NOMO-1 treated with dmso at 0.1 percent for 144 hours (cell line): ENCODE measurements around the gene FGF14.

Source experiments
- DNase-seq: peaks from one replicate; lab custom pipeline; 2025; ENCODE audit not compliant: unreplicated experiment; lab: John Stamatoyannopoulos, UW

The FGF14 gene

DNA sequence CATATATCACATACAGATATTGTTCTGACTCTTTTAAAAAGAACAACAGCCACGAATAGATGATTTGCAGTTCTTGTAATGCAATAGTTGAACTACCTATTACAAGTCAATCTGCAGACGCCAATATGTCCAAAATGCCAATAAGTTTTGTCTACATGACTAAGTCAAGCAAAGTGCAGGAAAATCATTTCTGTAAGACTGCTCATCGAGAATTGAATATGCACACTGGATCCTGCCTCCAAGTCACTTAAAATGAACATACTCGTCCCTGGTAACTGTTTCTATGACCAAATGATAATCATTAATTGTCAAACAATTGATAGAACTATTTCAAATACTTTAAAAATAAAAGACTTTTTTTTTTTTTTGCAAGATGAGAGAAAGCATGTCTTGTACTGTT is 573.7 kb downstream of the FGF14 start:
- DNase-seq, result no peak

DNA sequence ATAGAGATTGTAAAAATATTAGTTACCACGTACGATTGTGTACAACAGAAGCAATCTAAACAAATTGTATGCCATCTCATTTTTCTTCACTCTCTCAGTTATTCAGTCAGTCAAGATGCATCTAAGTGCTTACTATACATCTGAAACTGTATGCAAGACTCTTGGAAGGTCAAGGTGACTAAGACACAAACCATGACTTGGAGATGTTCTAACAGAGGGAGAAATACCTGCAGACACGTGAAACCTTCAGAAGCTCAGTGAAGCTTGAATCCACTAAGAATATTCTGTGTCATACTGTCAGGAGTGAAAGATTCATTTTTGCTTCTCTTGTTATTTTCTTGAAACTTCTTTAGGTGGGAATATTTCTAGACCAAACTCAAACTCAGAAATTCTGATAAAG is 584.0 kb downstream of the FGF14 start:
- no peak for DNase-seq

DNA sequence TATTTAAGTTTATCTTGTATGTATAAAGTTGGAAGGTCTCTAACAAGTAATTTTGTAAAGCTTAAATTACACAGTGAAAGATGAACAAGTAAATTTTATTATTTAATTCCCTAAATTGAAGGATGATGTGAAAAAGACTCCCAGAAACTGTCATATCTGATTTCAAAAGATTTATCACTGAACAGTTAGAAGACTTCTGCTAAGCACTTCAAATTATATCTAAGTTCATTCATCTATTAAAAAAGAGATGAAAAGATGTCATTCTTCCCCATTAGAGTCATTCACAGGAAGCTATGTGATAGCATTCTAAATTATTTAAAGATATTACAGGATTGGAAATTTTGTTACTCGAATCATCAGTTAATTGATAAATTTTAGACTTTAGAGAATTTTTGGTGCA is 590.0 kb downstream of the FGF14 start:
- DNase-seq, result no peak

DNA sequence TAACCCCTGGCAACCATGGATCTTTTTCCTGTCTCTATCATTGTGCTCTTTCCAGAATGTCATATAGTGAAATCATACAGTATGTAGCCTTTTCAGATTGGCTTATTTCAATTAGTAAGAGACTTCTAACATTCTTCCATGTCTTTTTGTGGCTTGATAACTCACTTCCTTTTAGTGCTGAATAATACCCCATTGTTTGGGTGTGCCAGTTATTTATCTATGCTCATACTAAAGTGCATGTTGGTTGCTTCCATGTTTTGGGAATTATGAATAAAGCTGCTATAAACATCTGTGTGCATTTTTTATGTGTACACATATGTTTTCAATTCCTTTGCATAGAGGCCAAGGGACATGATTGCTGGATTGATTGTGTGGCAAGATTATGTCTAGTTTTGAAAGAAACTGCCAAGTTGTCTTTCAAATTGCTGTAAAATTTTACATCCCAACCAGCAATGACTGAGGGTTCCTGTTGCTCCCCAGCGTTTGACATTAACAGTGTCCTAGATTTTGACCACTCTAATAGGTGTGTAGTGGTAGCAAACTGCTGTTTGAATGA is 590.5 kb downstream of the FGF14 start:
- no peak for DNase-seq

DNA sequence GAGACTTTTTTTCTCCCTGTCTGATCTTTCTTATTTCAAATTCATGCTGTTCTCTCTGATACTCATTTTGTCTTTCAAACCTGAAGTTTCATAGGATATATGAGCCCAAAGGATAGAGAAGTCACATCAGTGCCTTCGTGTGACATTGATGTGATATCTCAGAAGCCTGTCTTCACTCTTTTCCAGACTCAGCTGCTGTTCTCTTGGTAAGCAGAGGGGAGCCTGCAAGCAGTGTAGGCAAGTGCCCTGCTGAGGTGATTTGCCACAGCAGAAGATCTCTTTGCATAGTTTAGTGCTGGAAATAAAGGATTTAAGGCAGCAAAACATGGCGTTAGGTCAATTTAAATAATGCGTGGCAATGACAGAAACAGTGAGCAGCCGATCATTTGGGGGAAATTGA is 602.7 kb downstream of the FGF14 start:
- no peak for DNase-seq

DNA sequence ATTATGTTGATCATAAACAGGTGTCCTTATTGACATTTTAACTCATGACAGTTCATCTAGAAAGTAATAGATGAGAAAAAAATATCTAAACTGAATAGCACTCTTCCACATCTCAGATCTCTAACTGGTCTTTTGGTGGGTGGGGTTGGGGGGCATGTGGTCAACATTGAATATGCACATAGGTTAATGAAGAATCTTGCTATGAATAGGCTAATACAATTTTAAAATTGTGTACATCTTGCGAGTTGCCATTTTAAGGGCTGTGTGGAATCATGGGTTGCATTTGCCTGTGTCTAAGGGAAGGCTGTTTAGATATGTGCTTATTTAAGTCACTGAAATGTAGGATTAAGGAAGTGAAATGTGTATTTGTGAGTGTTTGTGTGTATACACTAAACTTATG is 603.4 kb downstream of the FGF14 start:
- DNase-seq, result no peak

DNA sequence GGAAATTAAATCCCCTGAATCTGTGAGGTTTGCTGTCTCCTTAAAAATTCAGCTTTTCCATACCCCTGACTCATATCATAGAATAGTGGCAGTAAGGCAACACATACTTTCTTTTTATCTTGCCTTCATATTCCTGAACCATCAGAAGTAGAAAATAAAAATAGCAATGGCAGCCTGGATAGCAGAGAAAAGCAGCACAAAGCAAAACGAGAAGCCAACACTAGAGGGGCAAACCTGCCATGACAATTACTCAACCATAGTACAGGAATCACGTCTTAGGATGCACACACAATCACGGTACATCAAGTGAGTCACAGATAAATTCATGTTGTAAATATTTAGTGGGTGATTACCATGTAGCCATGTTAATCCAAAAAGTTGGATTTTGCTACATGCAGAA is 606.4 kb downstream of the FGF14 start:
- DNase-seq, result no peak

DNA sequence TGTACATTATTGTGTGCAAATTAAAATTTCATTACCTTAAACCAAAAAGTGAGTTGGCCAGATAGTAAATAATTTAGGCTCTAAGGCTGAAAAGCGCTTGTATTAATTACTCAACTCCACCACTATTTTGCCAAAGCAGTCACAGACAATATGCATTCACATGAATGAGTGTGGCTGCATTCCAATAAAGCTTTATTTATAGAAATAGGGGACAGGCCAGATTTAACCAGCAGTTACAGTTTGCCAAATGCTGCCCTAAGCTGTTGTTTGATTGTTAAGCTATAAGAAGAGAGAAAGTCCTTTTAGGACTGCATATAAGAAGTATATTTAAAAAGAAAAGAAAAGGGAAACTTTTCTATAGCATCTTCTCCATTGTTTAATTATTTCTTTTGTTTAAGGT is 606.8 kb downstream of the FGF14 start:
- DNase-seq, result no peak

DNA sequence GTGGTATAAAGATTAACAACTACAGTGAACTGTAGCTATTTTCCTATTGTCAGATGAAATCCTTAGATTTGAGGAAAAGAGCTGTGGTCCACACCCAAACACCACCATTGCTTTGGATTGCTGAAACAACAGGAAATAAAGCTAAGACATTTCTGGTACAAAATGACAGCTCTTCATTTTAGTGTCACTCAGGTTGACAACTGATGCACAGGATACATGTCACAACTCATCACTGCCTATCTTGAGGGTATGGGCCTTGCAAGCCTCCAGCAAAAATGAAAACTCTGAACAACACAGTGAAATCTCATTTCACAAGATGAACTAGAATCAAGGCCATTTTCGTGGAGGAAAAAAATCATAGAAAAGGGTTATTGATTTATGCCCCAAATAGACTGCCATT is 609.7 kb downstream of the FGF14 start:
- no peak for DNase-seq

DNA sequence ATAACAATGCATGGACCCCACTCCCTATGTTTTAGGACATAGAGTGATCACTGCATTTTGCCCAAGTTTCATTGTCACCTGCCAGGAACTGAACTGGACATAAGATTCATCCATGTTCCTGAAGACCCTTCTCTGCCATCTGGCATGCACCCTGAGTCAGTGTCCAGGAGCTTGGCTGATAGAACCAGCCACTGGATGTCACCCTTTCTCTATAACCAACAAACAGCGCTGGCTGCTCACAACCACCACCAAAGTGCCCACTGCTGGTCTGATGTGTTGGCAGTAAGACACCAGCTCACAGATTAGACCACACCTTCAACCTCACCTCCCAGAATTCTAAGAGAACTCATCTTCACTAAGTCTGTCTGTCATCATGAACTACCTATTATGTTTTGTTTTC is 616.0 kb downstream of the FGF14 start:
- DNase-seq, result no peak

DNA sequence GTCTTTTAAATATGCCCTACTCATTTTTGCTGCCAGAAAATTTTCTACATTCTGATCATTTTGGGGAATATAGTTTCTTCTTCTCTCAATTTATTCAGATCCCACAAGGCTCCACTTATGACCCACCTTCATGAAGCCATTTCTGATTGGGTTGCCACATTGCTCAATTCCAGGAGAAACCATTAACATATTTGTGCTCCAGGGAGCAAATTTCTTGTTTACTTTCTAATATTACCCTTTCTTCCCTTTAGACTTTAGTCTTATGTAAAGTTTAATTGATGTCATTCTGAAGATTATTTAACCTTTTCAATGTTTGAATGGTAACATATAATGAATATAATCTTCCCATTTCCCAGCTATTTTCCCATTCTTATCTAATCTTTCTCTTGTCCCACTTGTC is 617.5 kb downstream of the FGF14 start:
- DNase-seq, result no peak

DNA sequence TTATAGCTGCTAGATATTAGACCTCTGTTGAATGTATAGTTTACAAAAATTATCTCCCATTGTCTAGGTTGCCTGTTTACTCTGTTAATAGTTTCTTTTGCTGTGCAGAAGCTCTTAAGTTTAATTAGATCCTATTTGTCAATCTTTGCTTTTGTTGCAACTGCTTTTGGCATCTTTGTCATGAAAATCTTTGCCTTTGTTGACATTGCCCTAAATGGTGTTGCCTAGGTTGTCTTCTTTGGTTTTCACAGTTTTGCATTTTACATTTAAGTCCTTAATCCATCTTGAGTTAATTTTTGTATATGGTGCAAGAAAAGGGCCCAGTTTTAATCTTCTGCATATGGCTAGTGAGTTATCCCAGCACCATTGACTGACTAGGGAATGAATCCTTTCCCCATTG is 618.3 kb downstream of the FGF14 start:
- DNase-seq, result no peak

DNA sequence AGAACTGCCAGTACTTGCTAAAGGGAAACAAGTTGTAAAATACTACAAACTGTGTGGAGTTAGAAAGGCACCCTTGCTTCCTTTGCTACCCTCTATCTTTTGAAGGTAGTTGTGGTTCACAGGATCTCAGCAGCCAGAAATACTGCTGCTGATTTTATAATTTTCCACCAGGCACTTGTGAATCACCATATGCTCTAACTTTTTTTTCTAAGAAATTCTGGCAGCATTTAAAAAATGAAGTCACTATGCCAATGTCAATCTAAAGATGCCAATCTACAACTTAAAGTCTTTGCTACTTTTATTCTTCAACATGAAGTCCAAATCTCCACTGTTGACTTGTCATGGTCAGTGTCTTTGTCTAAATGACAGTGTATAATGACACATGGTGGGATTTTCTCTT is 621.6 kb downstream of the FGF14 start:
- no peak for DNase-seq

DNA sequence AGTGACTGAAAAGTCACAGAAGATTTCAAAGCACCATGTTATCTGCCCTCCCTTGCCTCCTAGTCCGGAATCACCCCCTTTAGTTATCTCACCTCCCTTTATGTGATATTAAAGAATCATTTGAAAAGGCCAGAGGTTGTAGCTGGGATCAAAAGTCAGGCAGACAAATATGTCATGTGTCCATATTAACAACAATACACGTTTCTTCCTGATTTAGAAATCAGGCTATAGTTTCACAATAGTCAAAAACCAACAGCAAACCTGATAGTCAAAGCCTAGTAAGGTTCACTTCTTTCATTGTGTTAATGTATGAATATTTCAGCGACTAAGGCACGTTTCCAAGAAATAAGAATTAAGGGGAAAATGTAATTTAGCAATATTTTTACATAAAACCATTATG is 622.7 kb downstream of the FGF14 start:
- no peak for DNase-seq

DNA sequence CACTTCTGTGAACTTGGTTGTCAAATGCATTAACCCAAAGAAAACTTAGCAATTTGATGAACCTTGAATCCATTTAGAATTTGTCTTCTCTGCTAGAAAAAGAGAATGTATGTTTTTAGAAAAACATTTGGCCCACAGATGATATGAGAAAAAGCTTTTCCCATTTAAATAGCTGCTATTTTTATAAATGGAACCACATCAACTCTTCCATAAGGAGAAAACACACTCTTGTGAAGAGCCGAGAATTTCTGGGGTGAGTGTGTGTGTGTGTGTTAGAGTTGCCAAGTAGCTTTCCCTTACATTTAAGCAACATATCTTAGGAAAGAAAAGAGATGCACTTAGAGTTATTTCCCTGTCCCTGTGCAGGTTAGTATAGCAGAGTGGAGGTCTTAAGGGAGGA is 626.6 kb downstream of the FGF14 start:
- no peak for DNase-seq

DNA sequence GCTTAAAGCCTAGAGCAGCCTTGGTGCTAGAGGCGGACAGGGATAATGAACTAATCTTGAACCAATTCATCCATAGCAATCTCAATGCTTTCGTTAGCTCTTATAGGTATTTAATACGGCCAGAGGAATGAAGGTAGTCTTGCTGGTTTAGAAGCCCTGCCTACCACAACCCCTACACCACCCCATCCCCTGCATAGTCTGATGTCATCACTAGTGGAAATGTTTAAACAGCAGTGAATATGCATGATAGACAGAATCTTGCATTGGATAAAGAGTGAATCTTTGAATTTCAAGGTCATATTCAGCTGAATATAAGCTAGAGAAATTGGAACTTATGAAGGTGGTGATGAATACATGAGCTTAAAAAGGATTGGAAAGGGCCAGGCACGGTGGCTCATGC is 627.5 kb downstream of the FGF14 start:
- no peak for DNase-seq

DNA sequence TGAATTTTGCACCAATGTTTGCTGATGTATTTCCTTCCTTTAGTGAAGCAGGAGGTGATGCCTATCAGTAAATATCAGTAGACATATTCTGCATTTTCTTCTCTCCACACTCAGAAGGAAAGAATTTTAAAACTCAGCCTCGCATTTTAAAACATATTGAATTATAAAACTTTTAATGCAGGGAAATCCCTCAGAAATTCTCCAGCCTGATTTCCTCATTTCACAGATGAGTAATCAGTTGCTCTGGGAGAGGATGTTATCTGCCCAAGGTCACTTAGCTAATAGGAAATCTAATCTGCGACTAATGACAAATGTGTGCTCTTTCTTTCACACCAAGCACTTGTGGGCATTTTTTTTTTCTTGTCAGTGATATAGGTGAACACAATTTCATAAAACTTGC is 628.8 kb downstream of the FGF14 start:
- no peak for DNase-seq

DNA sequence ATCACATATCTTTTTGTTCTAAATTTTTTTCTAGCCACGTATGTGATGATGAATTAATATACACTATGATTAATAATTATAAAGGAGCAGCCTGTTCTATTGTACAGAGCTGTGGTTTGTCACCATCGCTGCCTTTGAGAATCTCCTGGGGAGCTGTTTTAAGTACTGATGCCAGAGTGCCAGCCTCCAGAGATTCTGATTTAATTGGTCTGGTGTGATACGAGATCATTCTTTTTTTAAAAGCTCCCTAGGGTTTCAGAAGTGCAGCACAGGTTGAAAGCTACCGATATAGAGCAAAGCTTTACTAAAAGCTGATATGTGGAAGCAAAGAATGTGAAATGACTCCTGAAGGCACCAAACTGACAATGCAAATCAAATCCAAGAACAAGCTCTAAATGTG is 634.7 kb downstream of the FGF14 start:
- DNase-seq, result no peak

DNA sequence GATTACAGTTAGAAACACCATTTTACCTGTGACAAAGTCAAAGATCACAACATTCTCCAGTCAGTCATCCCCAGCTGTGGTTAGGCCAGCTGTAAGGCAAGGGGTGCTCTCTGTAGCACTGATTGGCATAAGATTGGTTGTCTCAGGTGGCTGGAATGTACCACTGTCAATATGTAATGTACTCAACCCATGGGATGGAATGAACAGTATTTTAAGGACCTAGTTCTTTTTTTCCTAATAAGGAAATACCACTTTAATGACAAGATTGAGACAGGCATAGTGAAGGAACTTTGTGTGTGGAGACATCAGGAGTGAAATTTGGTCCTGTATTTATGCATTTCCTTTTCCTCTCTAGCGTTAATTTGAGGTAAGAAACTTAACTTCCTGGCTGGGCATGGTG is 638.7 kb downstream of the FGF14 start:
- no peak for DNase-seq

DNA sequence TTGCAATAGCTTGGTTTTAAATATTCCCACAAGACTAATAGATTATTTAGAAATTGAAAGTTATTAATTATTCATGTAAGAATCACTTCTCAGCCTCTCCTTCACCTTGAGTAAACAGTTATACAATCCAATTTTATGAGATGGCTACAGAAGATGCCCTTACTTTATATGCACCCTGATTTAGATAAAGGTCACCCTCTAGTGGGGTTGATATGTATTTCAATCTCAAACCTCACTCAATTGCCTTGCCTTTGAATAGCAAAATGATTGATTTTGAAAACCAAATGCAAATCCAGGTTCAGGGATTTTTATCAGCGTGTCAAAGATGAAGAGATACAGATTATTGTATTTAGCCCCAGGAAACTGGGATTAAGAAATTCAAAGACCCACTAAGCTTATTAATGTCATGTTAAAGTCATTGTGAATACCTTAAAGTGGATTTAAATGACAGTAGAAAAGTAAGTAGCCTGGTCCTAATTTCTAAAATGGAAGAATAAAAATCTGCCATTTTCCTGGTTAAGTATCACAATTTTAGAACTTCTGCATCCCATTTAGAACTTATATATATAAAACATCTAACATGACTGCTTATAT is 644.3 kb downstream of the FGF14 start:
- DNase-seq, result no peak

DNA sequence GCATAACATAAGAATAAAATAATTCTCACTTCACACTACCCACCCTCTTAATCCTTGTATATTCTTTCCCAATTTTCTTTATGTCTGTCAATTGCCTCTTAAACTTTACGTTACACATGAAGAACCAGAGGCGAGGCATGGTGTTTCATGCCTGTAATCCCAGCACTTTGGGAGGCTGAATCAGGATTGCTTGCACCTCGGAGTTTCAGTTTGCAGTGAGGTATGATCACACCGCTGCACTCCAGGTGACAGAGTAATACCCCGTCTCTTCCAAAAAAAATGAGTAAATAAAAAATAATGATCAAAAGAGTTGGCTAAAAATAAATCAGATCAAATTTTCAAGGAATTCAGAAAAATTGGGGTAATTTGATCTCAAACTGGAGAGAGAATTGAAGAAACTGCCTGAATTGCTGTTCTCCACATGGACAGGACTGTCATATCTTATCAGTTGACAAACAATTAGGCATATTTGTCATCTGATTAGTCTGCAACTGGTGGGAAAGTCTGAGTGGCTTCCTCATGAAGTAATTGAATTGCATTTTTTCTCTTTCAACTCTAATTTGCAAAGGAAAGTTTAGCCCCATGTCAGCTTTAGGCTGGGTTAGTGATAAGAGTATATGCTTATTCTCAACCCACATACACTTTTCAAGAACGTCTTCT is 646.5 kb downstream of the FGF14 start:
- DNase-seq, result no peak

DNA sequence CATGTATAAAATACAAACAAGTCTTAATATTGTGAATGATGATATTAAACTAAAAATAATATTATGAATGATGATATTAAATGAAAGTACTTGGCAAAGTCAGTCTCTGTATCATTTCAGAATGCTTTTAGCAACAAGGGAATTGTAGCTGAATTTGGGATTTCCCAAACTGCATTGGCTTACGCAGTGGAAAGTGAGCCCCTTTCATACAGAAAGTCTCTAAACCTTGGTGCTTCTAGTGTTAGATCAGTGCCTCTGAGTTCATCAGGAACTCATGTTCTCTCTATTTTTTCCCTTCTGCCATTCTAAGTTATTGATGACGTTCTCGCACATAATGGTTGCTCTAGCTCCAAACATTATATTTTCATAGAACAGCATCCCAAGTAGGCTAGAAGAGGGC is 649.4 kb downstream of the FGF14 start:
- DNase-seq, result no peak

DNA sequence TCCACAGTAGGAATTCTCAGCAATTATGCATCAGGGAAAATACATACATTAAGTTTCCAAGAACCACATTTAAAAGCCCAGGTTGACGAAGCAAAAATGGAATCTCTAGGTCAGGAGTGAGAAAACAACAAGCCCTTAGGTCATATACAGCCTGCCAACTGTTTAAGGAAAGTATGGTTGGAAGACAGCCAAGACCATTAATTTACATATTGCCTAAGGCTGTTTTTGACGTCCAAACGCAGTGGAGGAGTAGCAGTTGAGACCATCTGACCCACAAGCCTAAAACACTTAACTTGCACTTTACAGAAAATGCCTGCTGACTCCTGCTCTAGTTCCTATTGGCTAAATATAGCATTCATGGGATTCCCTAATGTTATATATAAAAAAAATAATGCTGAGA is 650.4 kb downstream of the FGF14 start:
- DNase-seq, result no peak
